ENCODE data around the gene CRB2.

Gene CRB2

DNA sequence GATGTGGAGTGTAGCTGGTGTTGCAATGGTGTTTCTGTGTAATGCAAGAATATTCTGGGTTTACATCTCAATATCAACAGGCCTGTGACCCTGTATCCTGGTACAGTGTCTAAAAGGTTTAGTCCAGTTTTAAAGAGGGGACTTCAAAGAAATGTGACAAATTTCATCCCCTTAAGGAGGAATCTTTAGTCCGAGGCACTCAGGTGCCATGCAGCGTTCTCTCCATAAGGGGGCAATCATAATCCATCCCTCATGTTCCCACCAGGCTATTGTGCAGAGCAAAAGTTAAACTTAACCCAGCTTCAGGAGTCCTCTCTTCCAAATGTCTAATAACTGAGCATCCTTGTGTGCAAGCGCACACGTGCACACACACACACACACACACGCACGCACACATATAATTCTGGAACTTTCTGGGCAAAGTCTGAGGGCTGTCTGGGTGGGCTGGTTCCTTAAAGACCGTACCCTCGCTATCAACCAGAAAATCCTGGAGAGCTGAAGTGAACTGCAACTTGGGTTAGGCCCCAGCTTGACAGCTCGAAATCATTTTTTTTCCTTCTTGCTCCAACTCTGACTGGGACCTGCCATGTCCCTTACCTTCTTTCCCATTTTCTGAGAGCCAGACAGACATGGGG is 46.0 kb downstream of the CRB2 start:
- Histone ChIP-seq H3K27me3 (ENCODE audit: control insufficient read depth in 5 of 5, insufficient read depth in 4 of 5, low read length in 5 of 5) (no peaks in the 10 kb centered on the region), H3K4me1 (ENCODE audit: control insufficient read depth in 5 of 5, insufficient read depth in 5 of 5, low read length in 5 of 5) (peaks cover 0 to 15% (median 13%) of the 10 kb centered on the region in 5 donors), H3K27ac (ENCODE audit: low read depth, low read length) (no peak overlapping the region), H3K4me3 (ENCODE audit: low read depth in 1 of 5, low read length in 5 of 5) (no peak overlapping the region), H3K9me3 (ENCODE audit: control insufficient read depth in 5 of 5, low read length in 5 of 5) (no peaks in the 10 kb centered on the region), H3K36me3 (ENCODE audit: control insufficient read depth in 5 of 5, insufficient read depth in 5 of 5, low read length in 5 of 5) (peaks cover 0 to 14% (median 4%) of the 10 kb centered on the region in 5 donors), H3K9ac (ENCODE audit: low read length in 5 of 5) (no peak overlapping the region)

DNA sequence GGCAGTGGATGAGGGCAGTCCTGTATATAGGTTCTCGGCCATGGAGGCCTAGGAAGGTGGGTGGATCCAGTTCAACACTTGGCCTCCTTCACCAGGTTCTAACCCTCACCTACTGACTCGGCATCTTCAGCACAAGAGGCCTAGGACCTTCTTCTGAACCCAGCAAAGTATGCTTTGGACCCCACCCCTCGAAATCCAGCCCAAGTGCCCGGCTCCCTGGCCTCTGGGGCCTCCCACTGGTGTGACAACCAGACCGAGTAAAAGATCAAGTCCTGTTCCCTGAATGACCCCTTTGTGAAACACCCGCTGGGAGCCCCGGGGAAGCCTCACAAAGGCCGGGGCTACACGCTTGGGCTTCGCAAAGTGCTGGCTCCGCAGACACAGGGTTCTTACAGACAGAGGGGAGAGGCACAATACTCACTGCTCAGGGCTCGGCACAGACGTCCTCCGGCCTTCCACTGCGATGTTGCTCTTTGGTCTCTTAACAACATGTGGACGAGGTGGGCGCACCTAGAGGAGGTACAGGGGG is 47.0 kb downstream of the CRB2 start:
- no peak overlapping the region for H3K9ac ChIP-seq (ENCODE audit: low read length in 5 of 5)
- no peak overlapping the region for H3K4me3 ChIP-seq (ENCODE audit: low read depth in 1 of 5, low read length in 5 of 5)
- H3K27ac ChIP-seq (ENCODE audit: low read depth, low read length), result no peak overlapping the region

DNA sequence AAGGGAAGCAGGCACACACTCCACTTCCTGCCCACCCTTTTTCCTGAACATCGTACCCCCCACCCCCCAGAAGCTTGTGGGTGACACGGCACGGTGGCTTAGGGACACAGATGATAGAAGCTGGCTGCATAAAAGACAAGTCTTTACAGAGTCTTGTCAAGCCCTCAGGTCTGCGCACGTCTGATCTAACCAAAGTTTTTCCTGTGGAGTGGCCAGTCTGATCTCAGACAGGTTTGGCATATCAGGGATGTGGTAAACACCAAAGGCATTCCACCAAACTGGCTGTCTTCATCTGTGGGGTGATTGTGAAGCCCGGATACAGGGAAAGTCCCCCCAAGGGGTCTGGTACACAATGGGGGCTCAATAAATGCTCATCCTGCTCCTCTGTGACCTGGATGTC is 50.0 kb downstream of the CRB2 start:
- H3K27ac ChIP-seq (ENCODE audit: low read depth, low read length), result no peak overlapping the region
- peaks cover 0 to 22% (median 4%) of the 10 kb centered on the region in 5 donors for H3K36me3 ChIP-seq (ENCODE audit: control insufficient read depth in 5 of 5, insufficient read depth in 5 of 5, low read length in 5 of 5)
- no peaks in the 10 kb centered on the region for H3K27me3 ChIP-seq (ENCODE audit: control insufficient read depth in 5 of 5, insufficient read depth in 4 of 5, low read length in 5 of 5)
- no peak overlapping the region for H3K4me3 ChIP-seq (ENCODE audit: low read depth in 1 of 5, low read length in 5 of 5)
- no peak overlapping the region for H3K9ac ChIP-seq (ENCODE audit: low read length in 5 of 5)
- no peaks in the 10 kb centered on the region for H3K9me3 ChIP-seq (ENCODE audit: control insufficient read depth in 5 of 5, low read length in 5 of 5)
- peaks cover 0 to 8% (median 7%) of the 10 kb centered on the region in 5 donors for H3K4me1 ChIP-seq (ENCODE audit: control insufficient read depth in 5 of 5, insufficient read depth in 5 of 5, low read length in 5 of 5)

More for the DNA sequence above, 47.0 kb downstream of the CRB2 start:
- no peaks in the 10 kb centered on the region for H3K9me3 ChIP-seq (ENCODE audit: control insufficient read depth in 5 of 5, low read length in 5 of 5)
- H3K4me1 ChIP-seq (ENCODE audit: control insufficient read depth in 5 of 5, insufficient read depth in 5 of 5, low read length in 5 of 5), result peaks cover 0 to 15% (median 13%) of the 10 kb centered on the region in 5 donors
- no peaks in the 10 kb centered on the region for H3K27me3 ChIP-seq (ENCODE audit: control insufficient read depth in 5 of 5, insufficient read depth in 4 of 5, low read length in 5 of 5)
- H3K36me3 ChIP-seq (ENCODE audit: control insufficient read depth in 5 of 5, insufficient read depth in 5 of 5, low read length in 5 of 5), result peaks cover 0 to 15% (median 4%) of the 10 kb centered on the region in 5 donors

GRCh38 chr9:123406691-123407216 is 50.8 kb downstream of the CRB2 start:
- no peaks in the 10 kb centered on the region for H3K9me3 ChIP-seq (ENCODE audit: control insufficient read depth in 5 of 5, low read length in 5 of 5)
- no peak overlapping the region for H3K9ac ChIP-seq (ENCODE audit: low read length in 5 of 5)
- no peak overlapping the region for H3K4me3 ChIP-seq (ENCODE audit: low read depth in 1 of 5, low read length in 5 of 5)

GRCh38 chr9:123407217-123407851 is 51.3 kb downstream of the CRB2 start:
- H3K4me1 ChIP-seq (ENCODE audit: control insufficient read depth in 5 of 5, insufficient read depth in 5 of 5, low read length in 5 of 5), result no peaks in the 10 kb centered on the region
- H3K27me3 ChIP-seq (ENCODE audit: control insufficient read depth in 5 of 5, insufficient read depth in 4 of 5, low read length in 5 of 5), result no peaks in the 10 kb centered on the region
- no peak overlapping the region for H3K9ac ChIP-seq (ENCODE audit: low read length in 5 of 5)
- H3K36me3 ChIP-seq (ENCODE audit: control insufficient read depth in 5 of 5, insufficient read depth in 5 of 5, low read length in 5 of 5), result peaks cover 0 to 28% (median 6%) of the 10 kb centered on the region in 5 donors
- H3K4me3 ChIP-seq (ENCODE audit: low read depth in 1 of 5, low read length in 5 of 5), result no peak overlapping the region
- H3K9me3 ChIP-seq (ENCODE audit: control insufficient read depth in 5 of 5, low read length in 5 of 5), result no peaks in the 10 kb centered on the region
- no peak overlapping the region for H3K27ac ChIP-seq (ENCODE audit: low read depth, low read length)

More at GRCh38 chr9:123406691-123407216, 50.8 kb downstream of the CRB2 start:
- Histone ChIP-seq H3K27me3 (ENCODE audit: control insufficient read depth in 5 of 5, insufficient read depth in 4 of 5, low read length in 5 of 5) (no peaks in the 10 kb centered on the region), H3K4me1 (ENCODE audit: control insufficient read depth in 5 of 5, insufficient read depth in 5 of 5, low read length in 5 of 5) (peaks cover 0 to 1% (median under 1%) of the 10 kb centered on the region in 5 donors), H3K36me3 (ENCODE audit: control insufficient read depth in 5 of 5, insufficient read depth in 5 of 5, low read length in 5 of 5) (peaks cover 0 to 28% (median 6%) of the 10 kb centered on the region in 5 donors), H3K27ac (ENCODE audit: low read depth, low read length) (no peak overlapping the region)

DNA sequence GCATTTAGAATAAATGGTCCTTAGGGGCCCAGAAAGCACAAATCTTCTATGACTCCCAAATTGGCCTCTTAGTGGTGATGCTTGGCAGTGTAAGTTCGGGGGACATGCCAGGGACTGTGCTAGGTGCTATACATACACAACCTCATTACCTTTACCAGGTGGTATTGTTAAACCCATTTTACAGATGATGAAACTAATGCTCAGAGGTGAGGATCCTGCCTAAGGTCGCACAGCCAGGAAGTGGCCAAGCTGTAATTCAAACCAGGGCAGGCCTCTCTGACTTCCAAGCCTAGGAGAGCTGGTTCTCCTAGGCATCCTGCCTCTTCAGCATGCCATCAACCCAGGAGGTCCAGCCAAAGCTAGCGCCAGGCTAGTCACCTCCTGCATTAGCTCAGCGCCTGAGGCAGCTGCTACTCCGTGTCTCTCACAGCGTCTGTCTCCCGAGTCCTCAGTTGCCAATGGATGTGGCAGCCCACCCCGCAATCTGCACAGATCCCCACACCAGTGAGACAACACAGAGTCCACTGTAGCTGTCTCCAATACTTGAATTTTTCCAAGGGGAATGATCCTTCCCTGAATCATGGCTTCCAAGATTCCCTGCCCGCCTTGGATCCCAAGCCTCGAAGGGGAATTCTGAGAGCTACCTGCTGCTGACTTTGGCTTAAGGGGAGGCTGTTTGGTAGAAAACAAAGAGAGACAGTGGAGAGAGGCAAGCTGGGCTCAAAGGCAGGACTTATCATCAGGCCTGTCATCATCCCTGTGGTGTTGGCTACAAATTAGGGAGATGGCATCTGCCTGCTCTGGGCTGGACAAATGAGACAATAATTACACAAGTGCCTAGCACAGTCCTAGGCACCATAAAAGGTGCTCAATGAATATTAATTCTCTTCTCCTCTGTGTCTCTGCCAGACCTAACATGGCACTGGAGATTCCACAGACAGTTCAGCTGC is 52.6 kb downstream of the CRB2 start:
- Histone ChIP-seq H3K27ac (ENCODE audit: low read depth, low read length) (no peak overlapping the region), H3K4me1 (ENCODE audit: control insufficient read depth in 5 of 5, insufficient read depth in 5 of 5, low read length in 5 of 5) (no peaks in the 10 kb centered on the region), H3K27me3 (ENCODE audit: control insufficient read depth in 5 of 5, insufficient read depth in 4 of 5, low read length in 5 of 5) (no peaks in the 10 kb centered on the region), H3K9ac (ENCODE audit: low read length in 5 of 5) (no peak overlapping the region), H3K9me3 (ENCODE audit: control insufficient read depth in 5 of 5, low read length in 5 of 5) (no peaks in the 10 kb centered on the region), H3K36me3 (ENCODE audit: control insufficient read depth in 5 of 5, insufficient read depth in 5 of 5, low read length in 5 of 5) (peaks cover 0 to 18% (median 2%) of the 10 kb centered on the region in 5 donors), H3K4me3 (ENCODE audit: low read depth in 1 of 5, low read length in 5 of 5) (no peak overlapping the region)

DNA sequence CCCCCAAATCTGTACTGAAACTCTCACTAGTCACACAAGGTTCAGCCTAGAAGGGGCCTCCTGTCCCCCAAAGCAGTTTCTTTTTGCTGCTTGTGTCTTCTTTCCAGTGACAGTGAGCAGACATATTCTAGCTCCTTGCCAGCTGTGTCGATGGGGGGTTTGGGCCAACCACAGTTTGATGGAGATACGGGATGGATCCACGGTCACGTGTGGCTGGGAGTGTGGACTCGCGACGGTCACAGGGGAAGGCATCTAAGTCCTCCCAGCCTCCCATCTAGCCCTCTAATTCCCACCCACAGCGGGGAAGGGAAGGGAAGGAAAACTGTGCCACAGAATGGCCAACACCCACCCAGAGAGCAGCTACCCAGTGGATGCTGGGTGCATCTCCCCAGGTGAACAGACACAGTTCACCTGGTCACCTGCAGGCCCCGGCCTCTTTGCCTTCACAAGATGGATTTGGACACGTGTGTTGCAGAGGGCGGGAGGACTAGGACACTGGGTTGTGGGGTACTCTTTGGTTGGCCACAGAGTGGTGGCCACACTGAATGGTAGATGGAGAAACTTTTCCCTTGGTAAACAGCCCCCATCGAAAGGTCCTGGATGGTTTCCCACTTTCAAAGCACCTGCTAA is 54.4 kb downstream of the CRB2 start:
- no peak overlapping the region for H3K9ac ChIP-seq (ENCODE audit: low read length in 5 of 5)
- H3K27ac ChIP-seq (ENCODE audit: low read depth, low read length), result no peak overlapping the region
- H3K27me3 ChIP-seq (ENCODE audit: control insufficient read depth in 5 of 5, insufficient read depth in 4 of 5, low read length in 5 of 5), result no peaks in the 10 kb centered on the region
- no peaks in the 10 kb centered on the region for H3K9me3 ChIP-seq (ENCODE audit: control insufficient read depth in 5 of 5, low read length in 5 of 5)
- H3K36me3 ChIP-seq (ENCODE audit: control insufficient read depth in 5 of 5, insufficient read depth in 5 of 5, low read length in 5 of 5), result peaks cover 0 to 24% (median 2%) of the 10 kb centered on the region in 5 donors
- H3K4me1 ChIP-seq (ENCODE audit: control insufficient read depth in 5 of 5, insufficient read depth in 5 of 5, low read length in 5 of 5), result no peaks in the 10 kb centered on the region
- no peak overlapping the region for H3K4me3 ChIP-seq (ENCODE audit: low read depth in 1 of 5, low read length in 5 of 5)

DNA sequence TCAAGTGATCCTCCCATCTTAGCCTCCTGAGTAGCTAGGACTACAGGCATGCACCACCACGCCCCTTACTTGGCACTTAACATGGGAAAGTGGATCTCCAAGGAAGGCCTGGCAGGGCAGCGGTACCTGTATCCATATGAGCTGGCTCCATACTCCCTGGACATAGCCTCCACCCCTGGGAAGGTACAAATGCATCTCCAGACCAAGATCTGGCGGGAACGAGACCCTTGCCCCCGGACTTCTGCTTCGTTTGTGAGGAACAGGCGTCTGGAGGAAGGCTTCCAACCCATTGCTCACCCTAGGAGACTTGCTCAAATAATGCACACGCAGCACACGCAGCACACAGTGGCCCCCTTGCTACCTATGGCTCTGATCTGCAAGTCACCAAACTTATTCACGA is 55.2 kb downstream of the CRB2 start:
- H3K36me3 ChIP-seq (ENCODE audit: control insufficient read depth in 5 of 5, insufficient read depth in 5 of 5, low read length in 5 of 5), result peaks cover 0 to 31% (median 8%) of the 10 kb centered on the region in 5 donors
- H3K9me3 ChIP-seq (ENCODE audit: control insufficient read depth in 5 of 5, low read length in 5 of 5), result no peaks in the 10 kb centered on the region
- H3K9ac ChIP-seq (ENCODE audit: low read length in 5 of 5), result no peak overlapping the region
- no peak overlapping the region for H3K27ac ChIP-seq (ENCODE audit: low read depth, low read length)
- no peaks in the 10 kb centered on the region for H3K4me1 ChIP-seq (ENCODE audit: control insufficient read depth in 5 of 5, insufficient read depth in 5 of 5, low read length in 5 of 5)
- H3K4me3 ChIP-seq (ENCODE audit: low read depth in 1 of 5, low read length in 5 of 5), result no peak overlapping the region
- no peaks in the 10 kb centered on the region for H3K27me3 ChIP-seq (ENCODE audit: control insufficient read depth in 5 of 5, insufficient read depth in 4 of 5, low read length in 5 of 5)

GRCh38 chr9:123411636-123412035 is 55.6 kb downstream of the CRB2 start:
- H3K4me3 ChIP-seq (ENCODE audit: low read depth in 1 of 5, low read length in 5 of 5), result no peak overlapping the region
- no peaks in the 10 kb centered on the region for H3K9me3 ChIP-seq (ENCODE audit: control insufficient read depth in 5 of 5, low read length in 5 of 5)
- peaks cover 0 to 36% (median 9%) of the 10 kb centered on the region in 5 donors for H3K36me3 ChIP-seq (ENCODE audit: control insufficient read depth in 5 of 5, insufficient read depth in 5 of 5, low read length in 5 of 5)
- no peak overlapping the region for H3K27ac ChIP-seq (ENCODE audit: low read depth, low read length)
- no peaks in the 10 kb centered on the region for H3K27me3 ChIP-seq (ENCODE audit: control insufficient read depth in 5 of 5, insufficient read depth in 4 of 5, low read length in 5 of 5)
- no peaks in the 10 kb centered on the region for H3K4me1 ChIP-seq (ENCODE audit: control insufficient read depth in 5 of 5, insufficient read depth in 5 of 5, low read length in 5 of 5)
- no peak overlapping the region for H3K9ac ChIP-seq (ENCODE audit: low read length in 5 of 5)

Data from subcutaneous abdominal adipose tissue (tissue), 5 donors.